Activated naive CD8-positive, alpha-beta T cell treated with anti-CD3 and anti-CD28 coated beads, Interleukin-2, amount 10 ng/mL, durations not matched to agents 7 days and 5 days (primary cell): ENCODE data around the gene RIN3. TPM values are rescaled to one million over a fixed set of nuclear protein-coding genes. Genes with fewer than 3 reads are reported as not detected.

Experiments
- ATAC-seq: fragments of 150-1000 bp; cut with Tn5 transposase; one replicate; pipeline ENCODE4 v1.10.0; 2021; ENCODE audit warnings: low read depth, moderate library complexity
- POLR2A ChIA-PET: fragments of 350-600 bp; sonication (Branson Sonifier 250); formaldehyde crosslinking; loops from one replicate; lab custom pipeline; 2021; ENCODE audit warnings: antibody characterized with exemption; lab: Charles Lee
- DNase-seq: peaks from one replicate; pipeline ENCODE4 v3.0.0; 2021
- H3K27ac Mint-ChIP-seq: one replicate; pipeline ENCODE4 v1.8.0; 2022; ENCODE audit warnings: mild to moderate bottlenecking, mixed read lengths
- H3K27me3 Mint-ChIP-seq: one replicate; pipeline ENCODE4 v1.8.0; 2022; ENCODE audit warnings: mild to moderate bottlenecking, moderate library complexity, mixed read lengths
- H3K36me3 Mint-ChIP-seq: one replicate; pipeline ENCODE4 v1.8.0; 2021; ENCODE audit warnings: mild to moderate bottlenecking, mixed read lengths
- H3K4me1 Mint-ChIP-seq: one replicate; pipeline ENCODE4 v1.8.0; 2021; ENCODE audit warnings: mixed read lengths
- H3K4me3 Mint-ChIP-seq: one replicate; pipeline ENCODE4 v1.8.0; 2022; ENCODE audit warnings: mild to moderate bottlenecking, moderate library complexity, mixed read lengths
- H3K9me3 Mint-ChIP-seq: one replicate; pipeline ENCODE4 v1.8.0; 2021; ENCODE audit warnings: mixed read lengths
- total RNA-seq, 2 experiments: library from RNA; stranded (reverse); gene quantifications; one replicate each; pipeline ENCODE4 v1.2.3, GENCODE V29; 2021

The RIN3 gene
- total RNA-seq, 2 experiments from 2014 or later = 80.5 to 80.9 TPM

- no peak overlapping the region for H3K4me3 Mint-ChIP-seq
- H3K27me3 Mint-ChIP-seq = peaks cover 13% of the 10 kb centered on the region
- no peak overlapping the region for H3K27ac Mint-ChIP-seq
- ATAC-seq = no peak
- peaks cover under 1% of the 10 kb centered on the region for H3K36me3 Mint-ChIP-seq
- DNase-seq = no peak
- H3K9me3 Mint-ChIP-seq = peaks cover 6% of the 10 kb centered on the region
- POLR2A ChIA-PET = no interaction called here
- H3K4me1 Mint-ChIP-seq = peaks cover 7% of the 10 kb centered on the region
Observed at GRCh38 chr14:92475451-92476187, 38.0 kb upstream of the RIN3 start.

- no peak overlapping the region for H3K4me3 Mint-ChIP-seq
- H3K27me3 Mint-ChIP-seq = peaks cover 33% of the 10 kb centered on the region
- no peaks in the 10 kb centered on the region for H3K4me1 Mint-ChIP-seq
- H3K9me3 Mint-ChIP-seq = peaks cover 7% of the 10 kb centered on the region
- POLR2A ChIA-PET = no interaction called here
- ATAC-seq (no peak), DNase-seq (no peak)
- peaks cover 3% of the 10 kb centered on the region for H3K36me3 Mint-ChIP-seq
- H3K27ac Mint-ChIP-seq = no peak overlapping the region
Observed at GRCh38 chr14:92480856-92481255, 32.7 kb upstream of the RIN3 start.

GRCh38 chr14:92481386-92481785 lies 32.2 kb upstream of the RIN3 start:
- Mint-ChIP-seq H3K9me3 (peaks cover 7% of the 10 kb centered on the region), H3K27ac (no peak overlapping the region), H3K27me3 (peaks cover 33% of the 10 kb centered on the region), H3K4me3 (no peak overlapping the region), H3K36me3 (peaks cover 3% of the 10 kb centered on the region), H3K4me1 (no peaks in the 10 kb centered on the region)
- DNase-seq (no peak), ATAC-seq (no peak)
- POLR2A ChIA-PET = no interaction called here

- no peaks in the 10 kb centered on the region for H3K4me1 Mint-ChIP-seq
- H3K27ac Mint-ChIP-seq = no peak overlapping the region
- H3K9me3 Mint-ChIP-seq = peaks cover 7% of the 10 kb centered on the region
- ATAC-seq (no peak), DNase-seq (no peak)
- POLR2A ChIA-PET = no interaction called here
- H3K36me3 Mint-ChIP-seq = peaks cover 3% of the 10 kb centered on the region
- peaks cover 34% of the 10 kb centered on the region for H3K27me3 Mint-ChIP-seq
- H3K4me3 Mint-ChIP-seq = no peak overlapping the region
Observed at GRCh38 chr14:92481811-92482555, 31.6 kb upstream of the RIN3 start.

- Mint-ChIP-seq H3K27me3 (peaks cover 35% of the 10 kb centered on the region), H3K4me3 (no peak overlapping the region), H3K4me1 (peaks cover 4% of the 10 kb centered on the region), H3K9me3 (peaks cover 7% of the 10 kb centered on the region), H3K27ac (no peak overlapping the region), H3K36me3 (peaks cover 3% of the 10 kb centered on the region)
- POLR2A ChIA-PET = interaction anchor here (0.5 kb wide), 1 partner anchor 694 kb away, joined by 4 read pairs; no protein-coding TSS in a partner anchor
- DNase-seq = no peak
- no peak for ATAC-seq
Observed at GRCh38 chr14:92482621-92483319, 30.8 kb upstream of the RIN3 start.

GRCh38 chr14:92484132-92484823 lies 29.3 kb upstream of the RIN3 start:
- Mint-ChIP-seq H3K9me3 (peaks cover 4% of the 10 kb centered on the region), H3K4me3 (no peak overlapping the region), H3K36me3 (peaks cover 3% of the 10 kb centered on the region), H3K27me3 (peaks cover 32% of the 10 kb centered on the region), H3K27ac (no peak overlapping the region), H3K4me1 (peaks cover 4% of the 10 kb centered on the region)
- ATAC-seq = no peak
- POLR2A ChIA-PET = no interaction called here
- no peak for DNase-seq

GRCh38 chr14:92486881-92487280 lies 26.7 kb upstream of the RIN3 start:
- no peak for DNase-seq
- H3K4me1 Mint-ChIP-seq = peaks cover 4% of the 10 kb centered on the region
- ATAC-seq = no peak
- no peak overlapping the region for H3K4me3 Mint-ChIP-seq
- no peak overlapping the region for H3K27ac Mint-ChIP-seq
- POLR2A ChIA-PET = interaction anchor here (1.2 kb wide), 1 partner anchor 13 kb away, joined by 3 read pairs; no protein-coding TSS in a partner anchor
- H3K36me3 Mint-ChIP-seq = no peaks in the 10 kb centered on the region
- no peaks in the 10 kb centered on the region for H3K9me3 Mint-ChIP-seq
- peaks cover 25% of the 10 kb centered on the region for H3K27me3 Mint-ChIP-seq

GRCh38 chr14:92487513-92488133 lies 26.0 kb upstream of the RIN3 start:
- DNase-seq = no peak
- POLR2A ChIA-PET = interaction anchor here (1.2 kb wide), 1 partner anchor 12 kb away, joined by 3 read pairs; no protein-coding TSS in a partner anchor
- H3K27me3 Mint-ChIP-seq = peaks cover 22% of the 10 kb centered on the region
- no peaks in the 10 kb centered on the region for H3K36me3 Mint-ChIP-seq
- ATAC-seq = no peak
- no peak overlapping the region for H3K4me3 Mint-ChIP-seq
- H3K4me1 Mint-ChIP-seq = peaks cover 4% of the 10 kb centered on the region
- H3K9me3 Mint-ChIP-seq = no peaks in the 10 kb centered on the region
- H3K27ac Mint-ChIP-seq = no peak overlapping the region

GRCh38 chr14:92489394-92490238 lies 24.0 kb upstream of the RIN3 start:
- H3K4me1 Mint-ChIP-seq = peaks cover 4% of the 10 kb centered on the region
- H3K27ac Mint-ChIP-seq = no peak overlapping the region
- ATAC-seq (no peak), DNase-seq (no peak)
- H3K27me3 Mint-ChIP-seq = peaks cover 17% of the 10 kb centered on the region
- H3K4me3 Mint-ChIP-seq = no peak overlapping the region
- POLR2A ChIA-PET = no interaction called here
- no peaks in the 10 kb centered on the region for H3K9me3 Mint-ChIP-seq
- H3K36me3 Mint-ChIP-seq = no peaks in the 10 kb centered on the region

GRCh38 chr14:92490239-92490959 lies 23.2 kb upstream of the RIN3 start:
- Mint-ChIP-seq H3K4me1 (peaks cover 4% of the 10 kb centered on the region), H3K27me3 (peaks cover 13% of the 10 kb centered on the region), H3K27ac (no peak overlapping the region), H3K36me3 (no peaks in the 10 kb centered on the region), H3K9me3 (no peaks in the 10 kb centered on the region), H3K4me3 (no peak overlapping the region)
- DNase-seq (no peak), ATAC-seq (no peak)
- POLR2A ChIA-PET = no interaction called here

- Mint-ChIP-seq H3K27me3 (peaks cover 9% of the 10 kb centered on the region), H3K4me3 (no peak overlapping the region), H3K9me3 (no peaks in the 10 kb centered on the region), H3K4me1 (peaks cover 4% of the 10 kb centered on the region), H3K36me3 (no peaks in the 10 kb centered on the region), H3K27ac (no peak overlapping the region)
- DNase-seq (no peak), ATAC-seq (no peak)
- POLR2A ChIA-PET = no interaction called here
Observed at GRCh38 chr14:92491782-92492181, 21.8 kb upstream of the RIN3 start.
